ENCODE results near the gene TADA2B.
"Not testable (repeated sequence)": the region's sequence is repeated elsewhere in the genome, so short reads cannot be mapped to it uniquely, and the experiment has no call there.

TADA2B gene

GRCh38 chr4:7094916-7095315 lies 51.7 kb downstream of the TADA2B start:
- H3K9me3 ChIP-seq (ENCODE audit: severe bottlenecking), result no peaks in the 10 kb centered on the region
- H3K27ac ChIP-seq, result no peak overlapping the region
- H3K4me3 ChIP-seq (ENCODE audit: low read depth, low read length), result no peak overlapping the region
- no peak for DNase-seq
- H3K36me3 ChIP-seq, result no peaks in the 10 kb centered on the region
- no peak for TF ChIP-seq CTCF (IDR thresholded peaks at IDR 0.05; ENCODE audit: low read depth, low read length)
- H3K27me3 ChIP-seq (ENCODE audit: insufficient read depth, low read depth, severe bottlenecking), result no peaks in the 10 kb centered on the region

GRCh38 chr4:7095611-7096155 lies 52.5 kb downstream of the TADA2B start:
- Histone ChIP-seq H3K36me3 (no peaks in the 10 kb centered on the region), H3K4me3 (ENCODE audit: low read depth, low read length) (no peak overlapping the region), H3K27ac (no peak overlapping the region), H3K27me3 (ENCODE audit: insufficient read depth, low read depth, severe bottlenecking) (no peaks in the 10 kb centered on the region), H3K9me3 (ENCODE audit: severe bottlenecking) (no peaks in the 10 kb centered on the region)
- TF ChIP-seq CTCF (IDR thresholded peaks at IDR 0.05; ENCODE audit: low read depth, low read length), result no peak
- DNase-seq, result no peak

GRCh38 chr4:7096236-7096635 lies 53.1 kb downstream of the TADA2B start:
- Histone ChIP-seq H3K27ac (no peak overlapping the region), H3K4me3 (ENCODE audit: low read depth, low read length) (no peak overlapping the region), H3K27me3 (ENCODE audit: insufficient read depth, low read depth, severe bottlenecking) (no peaks in the 10 kb centered on the region), H3K36me3 (no peaks in the 10 kb centered on the region), H3K9me3 (ENCODE audit: severe bottlenecking) (no peaks in the 10 kb centered on the region)
- TF ChIP-seq CTCF (IDR thresholded peaks at IDR 0.05; ENCODE audit: low read depth, low read length), result no peak
- DNase-seq, result no peak

- peak; percentile 94 for TF ChIP-seq CTCF (IDR thresholded peaks at IDR 0.05; ENCODE audit: low read depth, low read length)
- peak; percentile 82 for DNase-seq
- no peak overlapping the region; the same call in 1 of the 2 replicates for H3K4me3 ChIP-seq (ENCODE audit: low read depth, low read length)
- H3K27me3 ChIP-seq (ENCODE audit: insufficient read depth, low read depth, severe bottlenecking), result no peaks in the 10 kb centered on the region
- no peaks in the 10 kb centered on the region for H3K9me3 ChIP-seq (ENCODE audit: severe bottlenecking)
- H3K36me3 ChIP-seq, result no peaks in the 10 kb centered on the region
- H3K27ac ChIP-seq, result no peak overlapping the region
Measured at GRCh38 chr4:7101692-7102515, 58.7 kb downstream of the TADA2B start.

- not testable (repeated sequence) for H3K36me3 ChIP-seq; H3K27ac ChIP-seq; DNase-seq; H3K27me3 ChIP-seq (ENCODE audit: insufficient read depth, low read depth, severe bottlenecking); H3K9me3 ChIP-seq (ENCODE audit: severe bottlenecking)
- peak overlapping the region; percentile 86 for H3K4me3 ChIP-seq (ENCODE audit: low read depth, low read length)
Measured at GRCh38 chr4:7102516-7102909, 59.3 kb downstream of the TADA2B start.

- 0 out of 2 replicates have a peak, but pooled peaks have one; percentile 10 for TF ChIP-seq CTCF (IDR thresholded peaks at IDR 0.05; ENCODE audit: low read depth, low read length)
- peak; percentile 93 for DNase-seq
- H3K9me3 ChIP-seq (ENCODE audit: severe bottlenecking), result no peaks in the 10 kb centered on the region
- H3K4me3 ChIP-seq (ENCODE audit: low read depth, low read length), result peak overlapping the region; percentile 86
- no peaks in the 10 kb centered on the region for H3K27me3 ChIP-seq (ENCODE audit: insufficient read depth, low read depth, severe bottlenecking)
- H3K27ac ChIP-seq, result peak overlapping the region; percentile 67
- no peaks in the 10 kb centered on the region for H3K36me3 ChIP-seq
Measured at GRCh38 chr4:7103031-7103606, 59.9 kb downstream of the TADA2B start.
